COR-L47 (cell line): ENCODE measurements around the gene ACSL1.

Experiments
- DNase-seq: peaks from one replicate; lab custom pipeline; 2025; lab: John Stamatoyannopoulos, UW

ACSL1 gene

DNA sequence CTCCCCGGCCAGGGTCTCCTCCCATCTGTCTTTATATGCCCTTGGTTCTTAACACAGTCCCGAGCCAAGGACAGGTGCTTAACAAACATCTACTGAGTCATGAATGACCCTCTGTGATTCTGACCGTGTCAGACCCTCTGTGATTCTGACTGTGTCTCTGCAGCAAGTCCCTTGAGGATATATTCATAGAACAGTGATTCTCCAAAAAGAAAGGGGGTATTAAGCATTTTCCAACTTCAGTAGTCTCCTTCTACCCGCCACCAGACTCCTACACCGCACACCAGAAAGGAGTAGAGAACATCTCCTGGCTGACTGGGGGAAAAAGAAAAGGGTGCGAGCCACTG is 13.6 kb downstream of the ACSL1 start:
- no peak for DNase-seq

DNA sequence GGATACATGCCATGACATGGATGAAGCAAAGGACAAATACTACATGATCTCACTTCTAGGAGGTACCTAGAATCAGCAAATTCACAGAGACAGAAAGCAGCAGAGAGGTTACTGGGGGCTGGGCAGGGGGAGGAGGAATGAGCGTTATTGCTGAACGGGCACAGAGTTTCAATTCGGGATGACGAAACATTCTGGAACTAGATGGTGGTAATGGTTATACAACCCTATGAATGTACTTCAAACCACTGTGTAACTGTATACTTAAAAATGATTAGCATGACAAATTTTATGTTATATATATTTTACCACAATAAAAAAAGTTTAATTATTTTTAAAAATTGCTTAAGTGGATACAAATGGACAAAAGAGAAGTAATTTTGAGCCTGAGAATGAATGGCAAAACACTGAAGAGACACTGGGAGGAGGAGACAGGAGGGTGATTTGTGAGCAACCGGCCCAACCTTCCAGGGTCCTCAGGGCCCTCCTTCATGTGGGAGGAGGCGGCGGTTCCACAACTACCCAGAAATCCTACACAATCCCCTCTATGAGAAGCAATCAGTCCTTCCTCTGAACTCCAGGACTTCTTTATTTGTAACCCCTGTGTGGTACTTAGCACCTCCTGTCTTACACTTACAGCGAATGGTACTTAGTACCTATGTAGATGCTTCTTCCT is 14.1 kb downstream of the ACSL1 start:
- DNase-seq = no peak

DNA sequence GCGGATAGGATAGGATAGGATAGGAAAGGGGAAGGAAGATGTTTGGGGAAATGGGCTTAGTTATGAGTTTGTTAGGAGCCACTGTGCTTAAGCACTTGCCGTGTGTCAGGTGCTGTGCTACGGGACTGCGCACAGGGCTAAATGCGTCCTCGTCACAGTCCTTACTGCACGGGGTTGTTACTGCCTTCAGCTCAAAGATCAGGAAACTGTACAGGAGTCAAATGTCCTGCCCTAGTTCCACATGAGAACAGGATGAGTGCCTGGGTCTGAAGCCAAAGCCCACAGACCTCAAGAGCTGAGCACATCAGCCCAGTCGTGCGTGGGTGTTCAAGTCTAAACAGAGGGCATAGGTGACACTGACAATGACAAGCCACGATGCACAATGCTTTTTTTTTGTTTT is 15.0 kb downstream of the ACSL1 start:
- no peak for DNase-seq

DNA sequence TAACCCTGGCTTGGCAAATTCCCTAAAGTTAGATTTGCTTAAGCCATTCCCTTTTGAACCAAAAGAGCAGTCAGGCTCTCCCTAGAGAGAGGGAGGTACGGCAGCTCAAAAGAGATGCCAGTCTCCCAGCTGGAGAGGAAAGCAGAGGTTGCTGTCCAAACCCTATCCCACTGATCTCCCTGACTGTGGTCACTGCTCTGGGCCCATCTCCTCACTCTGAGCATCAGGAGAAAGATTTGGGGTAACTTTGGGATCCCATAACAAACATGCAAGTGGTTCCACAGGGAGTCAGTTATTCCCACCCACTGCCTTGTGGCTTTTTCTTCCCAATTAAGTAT is 17.1 kb downstream of the ACSL1 start:
- no peak for DNase-seq

DNA sequence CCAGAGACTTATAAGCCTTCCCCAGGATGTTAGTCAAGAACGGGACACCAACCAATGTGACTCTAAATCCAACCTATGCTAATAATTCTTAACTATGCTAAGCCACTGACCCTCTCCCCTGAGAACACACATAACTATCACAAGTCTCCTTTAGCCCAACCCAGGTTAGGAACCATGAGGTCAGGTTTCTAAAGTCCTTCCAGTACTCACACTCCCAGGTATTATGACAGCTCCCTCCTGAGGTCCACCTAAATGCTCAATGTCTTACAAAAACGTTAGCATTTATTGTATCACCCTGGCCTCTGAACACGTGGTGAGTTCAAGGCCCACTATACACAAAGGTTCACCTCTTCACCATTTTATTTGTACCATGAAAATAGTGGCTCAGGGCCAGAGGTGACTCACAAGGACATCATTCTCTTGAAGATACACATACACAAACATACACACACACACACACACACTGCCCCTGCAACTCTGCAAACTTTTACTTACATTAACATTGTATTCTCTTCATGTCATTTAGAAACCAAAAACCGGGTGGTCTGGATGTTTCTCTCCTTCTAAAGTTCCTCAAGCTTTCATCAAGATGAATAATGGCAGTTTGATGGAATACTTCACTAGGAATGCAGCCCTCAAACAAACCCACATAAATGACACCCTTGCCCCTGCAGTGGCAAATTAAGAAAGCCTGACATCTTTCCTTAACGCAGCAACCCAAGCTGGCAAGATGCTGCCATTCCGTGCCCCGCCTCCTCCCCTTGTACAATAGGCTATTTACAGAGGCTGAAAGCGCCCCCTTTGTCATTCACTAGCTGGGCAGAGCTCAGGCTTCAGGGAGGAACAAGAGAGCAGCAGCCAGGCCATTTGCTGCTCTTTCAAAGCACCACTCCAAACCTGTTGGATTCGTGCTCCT is 17.7 kb downstream of the ACSL1 start:
- DNase-seq = peak; percentile 65

DNA sequence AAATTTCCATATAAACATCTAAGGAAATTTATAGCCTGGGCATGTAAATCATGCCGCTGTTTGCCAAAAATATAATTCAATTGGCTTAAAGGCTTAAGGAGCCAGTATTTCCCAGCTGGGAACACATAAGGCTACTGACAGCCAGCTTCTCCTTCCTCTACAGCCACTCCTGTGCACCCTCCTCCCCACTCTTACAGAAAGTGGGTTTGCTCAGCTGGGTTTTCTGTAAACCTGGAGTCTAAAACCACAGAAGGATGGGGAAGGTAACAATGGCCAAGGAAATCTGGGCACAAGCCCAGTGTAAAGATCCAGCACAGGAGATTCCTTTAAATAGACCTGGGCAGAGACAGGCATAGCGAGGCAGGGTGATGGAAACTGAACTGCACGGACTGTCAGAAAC is 18.5 kb downstream of the ACSL1 start:
- DNase-seq = no peak

DNA sequence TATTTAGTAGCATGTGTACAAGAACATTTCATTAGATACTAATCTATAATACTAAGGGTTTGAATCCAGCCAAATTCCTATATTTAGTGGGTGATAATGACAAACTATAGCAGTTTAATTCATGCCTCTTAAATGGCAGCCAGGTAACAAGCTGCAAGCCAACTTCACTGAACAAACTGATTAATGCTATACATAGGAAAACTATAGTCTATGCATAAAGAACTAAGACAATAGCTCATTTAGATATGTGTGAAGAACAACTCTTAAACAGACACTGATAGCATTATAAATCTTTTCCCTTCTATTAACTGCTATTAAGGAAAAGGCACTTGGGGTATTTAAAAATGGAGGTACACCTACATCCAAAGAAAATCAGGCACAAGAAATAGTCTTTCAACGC is 19.1 kb downstream of the ACSL1 start:
- no peak for DNase-seq

DNA sequence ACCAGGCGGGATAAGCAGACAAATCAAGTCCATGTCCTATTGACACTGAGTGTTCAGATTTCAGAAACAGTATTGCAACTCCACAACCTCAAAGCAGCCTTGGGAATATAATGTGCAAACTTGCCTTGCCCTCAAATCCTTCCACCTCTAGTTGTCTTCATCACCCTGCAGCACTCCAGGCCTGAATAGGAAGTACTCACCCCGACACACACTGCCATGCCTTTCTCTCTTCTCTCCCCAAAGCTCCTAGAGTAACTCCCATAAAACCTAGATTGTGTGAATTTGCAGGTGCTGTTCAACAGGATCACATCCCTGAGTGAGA is 19.6 kb downstream of the ACSL1 start:
- no peak for DNase-seq

DNA sequence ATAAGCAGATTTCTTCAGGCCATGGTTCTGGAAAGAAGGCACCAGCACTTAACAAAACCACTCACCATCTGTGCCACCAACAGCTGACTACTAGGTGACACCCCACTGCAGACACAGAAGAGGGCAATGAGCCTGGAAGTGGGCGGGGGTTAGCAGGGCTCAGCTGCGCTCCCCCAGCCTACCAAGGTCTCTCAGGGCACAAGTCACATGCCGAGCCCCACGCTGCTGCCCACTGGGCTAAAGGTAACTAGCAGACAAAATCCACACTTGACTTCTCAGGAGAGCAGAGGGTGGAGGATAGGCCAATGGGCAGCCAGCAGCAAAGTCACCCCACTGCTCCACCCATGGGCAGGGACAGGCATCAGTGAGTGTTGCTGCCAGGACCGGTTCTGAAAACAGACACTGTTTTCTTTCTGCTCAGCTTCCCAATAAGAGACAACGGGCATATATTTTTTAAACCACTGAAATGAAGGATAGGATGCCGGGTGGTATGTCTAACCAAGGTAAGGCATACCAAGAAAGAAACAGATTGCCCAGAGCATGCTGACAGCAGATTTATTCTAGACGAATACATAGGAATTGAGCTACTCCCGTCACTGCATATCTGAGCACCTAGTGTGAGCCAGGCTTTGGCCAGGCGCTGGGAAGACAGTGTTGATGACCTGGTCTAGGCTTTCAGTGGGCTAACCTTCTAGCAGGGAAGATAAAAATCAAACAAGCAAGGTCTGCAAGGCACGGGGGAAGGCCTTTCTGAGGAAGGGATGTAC is 20.1 kb downstream of the ACSL1 start:
- DNase-seq = no peak

DNA sequence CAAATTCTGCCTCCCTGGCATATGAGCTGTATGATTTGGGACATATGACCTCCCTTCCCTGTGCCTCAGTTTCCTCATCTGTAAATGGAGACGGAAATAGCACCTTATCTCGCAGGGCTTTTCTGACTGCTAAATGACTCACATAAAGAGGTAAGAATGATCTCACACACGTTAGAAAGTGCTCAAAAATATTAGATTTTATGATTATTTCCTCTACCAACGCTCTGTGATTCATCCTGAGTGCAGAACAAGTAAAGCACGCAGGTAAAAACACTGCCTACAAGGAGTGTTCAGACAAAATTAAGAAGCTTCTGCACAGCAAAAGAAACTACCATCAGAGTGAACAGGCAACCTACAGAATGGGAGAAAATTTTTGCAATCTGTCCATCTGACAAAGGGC is 21.1 kb downstream of the ACSL1 start:
- DNase-seq = no peak

DNA sequence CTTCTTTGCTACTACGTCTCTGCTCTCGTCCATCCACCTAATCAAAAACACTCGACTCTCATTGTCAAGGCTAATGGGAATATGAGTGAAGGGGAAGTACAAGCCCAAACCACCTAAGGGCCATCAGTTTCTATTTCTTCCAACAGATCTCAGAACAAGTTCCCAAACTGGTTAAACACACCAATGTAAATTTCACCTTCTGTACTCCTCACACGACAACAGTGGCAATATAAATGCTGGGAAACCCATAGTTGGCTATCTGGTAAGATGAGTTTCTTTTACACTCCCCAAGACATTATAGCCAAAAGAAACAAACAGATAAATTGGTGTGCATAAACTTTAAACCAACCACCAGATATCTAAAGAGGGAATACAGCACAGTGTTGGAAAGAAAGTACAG is 21.9 kb downstream of the ACSL1 start:
- no peak for DNase-seq

DNA sequence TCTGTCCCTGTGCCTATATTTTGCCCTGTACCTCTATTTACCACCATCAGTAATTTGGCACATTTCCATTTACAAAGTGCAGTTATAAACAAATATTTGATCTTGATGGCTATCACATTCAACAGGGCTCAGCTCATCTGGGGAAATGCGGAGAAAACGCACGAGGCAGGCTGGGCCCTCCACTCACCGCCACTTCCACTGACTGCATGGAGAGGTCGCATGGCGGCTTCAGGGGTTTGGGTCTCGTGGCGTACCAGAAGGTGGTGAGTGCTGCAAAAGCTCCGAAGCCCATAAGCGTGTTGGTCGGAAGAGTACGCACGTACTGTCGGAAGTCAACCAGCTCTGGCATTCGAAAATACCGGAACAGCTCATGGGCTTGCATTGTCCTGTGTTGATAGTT is 22.6 kb downstream of the ACSL1 start:
- DNase-seq = no peak

DNA sequence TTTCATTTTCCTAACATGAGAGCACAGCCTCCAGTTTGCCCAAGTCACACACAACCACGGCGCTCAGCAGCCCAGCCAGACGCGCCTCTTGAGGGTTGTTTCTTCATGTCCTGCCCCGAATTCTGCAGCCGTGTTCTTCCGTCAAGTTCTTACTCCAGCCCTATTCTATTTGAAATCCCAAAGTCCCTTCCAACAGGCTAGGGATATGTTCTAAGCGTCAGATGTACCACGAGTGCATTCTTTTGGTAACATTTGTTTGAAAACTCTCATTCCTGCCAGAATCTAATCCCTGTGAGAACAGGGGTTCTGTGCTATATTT is 23.1 kb downstream of the ACSL1 start:
- DNase-seq = no peak

DNA sequence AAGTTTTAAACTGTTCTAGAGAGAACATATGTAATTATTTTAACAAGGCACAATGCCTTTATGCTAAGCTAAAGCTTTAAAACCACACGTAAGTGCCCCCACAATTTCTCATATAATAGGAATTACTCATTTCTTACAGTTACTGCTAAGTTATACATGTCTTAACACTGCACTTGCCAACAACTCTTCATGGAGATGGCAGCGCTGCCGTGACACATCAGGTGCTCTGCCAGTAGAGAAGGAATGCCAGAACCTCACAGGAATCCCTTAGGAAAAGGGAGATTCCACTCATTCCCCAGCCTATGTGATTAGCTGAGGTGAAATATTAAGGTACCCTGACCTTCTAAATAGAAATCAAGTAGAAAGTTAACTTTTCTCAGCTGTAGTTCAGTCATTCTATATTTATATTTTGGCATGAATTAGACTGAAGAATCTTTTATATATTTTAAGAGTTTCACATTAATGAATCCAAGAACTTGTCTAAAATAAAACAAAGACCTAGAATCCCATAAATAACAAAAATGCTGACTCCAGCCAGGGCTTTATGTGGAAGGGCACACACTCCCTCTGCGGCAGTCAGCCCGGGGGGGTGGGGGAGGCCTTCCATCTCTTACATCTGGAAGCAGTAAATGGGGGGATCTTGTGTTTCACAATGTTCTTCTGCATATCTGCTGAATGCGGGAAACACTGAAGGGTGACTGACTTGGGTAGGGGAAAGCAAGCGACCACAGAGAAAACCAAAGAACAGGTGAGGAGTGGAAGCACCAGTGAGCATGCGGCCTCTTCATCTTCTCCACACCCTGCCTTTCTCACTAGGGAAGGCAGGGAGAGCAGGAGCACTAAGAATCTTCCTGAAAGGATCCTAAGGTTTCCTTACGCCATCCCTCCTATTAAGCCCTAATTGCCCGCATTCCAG is 23.7 kb downstream of the ACSL1 start:
- DNase-seq = no peak

DNA sequence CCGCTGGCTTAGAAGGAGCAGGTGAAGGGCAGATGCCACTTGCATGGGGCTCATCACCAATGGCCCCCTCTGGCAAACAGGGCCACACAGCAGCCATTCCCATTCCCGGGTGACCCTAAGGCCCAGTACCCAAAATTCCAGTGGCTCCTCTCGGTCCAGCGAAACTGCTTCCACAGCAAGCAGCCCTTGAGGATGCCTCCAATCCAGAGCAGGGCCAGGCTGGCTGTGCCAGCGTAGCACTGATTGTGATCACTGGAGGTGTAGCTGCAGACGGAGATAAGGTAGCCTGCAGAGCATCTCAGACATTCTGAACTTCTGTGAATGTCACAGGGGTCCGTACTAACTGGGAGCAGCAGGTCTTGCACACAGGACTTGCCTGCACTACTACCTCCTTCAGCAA is 27.3 kb downstream of the ACSL1 start:
- DNase-seq = no peak

DNA sequence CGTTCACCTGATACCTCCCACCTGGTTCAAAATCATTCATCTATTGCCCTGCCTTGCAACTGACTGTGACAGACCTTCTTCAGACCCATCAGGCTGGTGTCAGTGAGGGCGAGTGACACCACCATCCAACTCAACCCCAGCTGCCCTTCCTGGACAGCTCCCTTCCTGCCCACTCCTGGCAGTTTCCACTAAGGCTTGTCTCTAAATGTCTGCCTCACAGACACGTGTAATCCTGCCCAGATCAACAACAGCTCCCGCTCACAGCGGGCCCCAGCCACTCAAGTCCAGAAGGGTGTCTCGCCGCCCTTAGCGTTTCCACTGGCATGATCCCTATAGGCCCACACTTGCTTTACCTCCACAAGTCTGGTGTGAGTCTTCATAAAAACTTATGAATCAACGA is 28.9 kb downstream of the ACSL1 start:
- no peak for DNase-seq

DNA sequence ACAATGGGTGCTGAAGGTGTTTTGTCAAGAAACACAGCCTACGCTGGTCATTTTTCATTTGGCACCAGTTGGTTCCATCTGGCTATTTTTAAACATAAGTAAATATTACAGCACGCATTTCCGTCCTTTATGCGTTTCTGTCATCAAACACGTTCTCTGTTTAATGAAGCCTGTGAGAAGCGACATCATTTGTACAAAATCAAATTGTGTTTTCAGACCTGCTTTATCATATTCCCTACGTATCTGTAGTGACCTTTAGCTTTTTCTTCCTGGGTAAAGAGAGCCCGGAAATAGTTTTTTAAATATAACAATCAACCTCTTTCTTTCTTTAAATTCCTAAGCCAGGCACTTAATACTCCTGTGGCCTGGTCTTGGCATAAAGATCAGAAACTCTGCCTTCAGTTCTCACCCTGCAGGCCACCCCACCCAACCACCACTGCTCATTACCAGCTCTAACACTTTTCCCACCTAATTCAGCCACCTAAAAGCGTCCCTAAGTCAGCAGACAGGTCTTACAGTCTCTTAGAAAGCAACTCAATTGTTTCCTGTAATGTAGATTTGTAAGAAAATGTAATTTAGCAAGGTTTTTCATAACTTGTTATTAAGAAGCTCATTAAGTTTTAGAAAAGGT is 30.4 kb downstream of the ACSL1 start:
- no peak for DNase-seq

DNA sequence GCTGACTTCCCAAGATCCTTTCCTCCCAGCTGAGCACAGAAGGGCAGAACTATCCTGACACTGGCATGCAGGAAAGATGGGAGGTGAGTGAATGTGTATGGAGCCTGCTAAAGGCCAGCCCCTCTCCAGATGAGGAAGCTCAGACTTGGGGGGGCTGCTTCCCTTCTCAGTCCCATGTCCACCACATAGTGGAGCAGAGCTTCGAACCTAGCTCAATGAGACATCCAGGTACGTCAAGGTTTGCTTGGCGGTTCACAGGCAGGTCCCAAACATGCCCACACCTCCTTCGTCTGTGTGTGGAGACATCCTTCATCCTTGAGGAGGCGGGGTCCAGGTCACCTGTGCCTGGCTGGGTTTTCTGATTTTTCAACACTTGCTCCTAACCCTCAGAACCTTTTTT is 31.3 kb downstream of the ACSL1 start:
- no peak for DNase-seq

DNA sequence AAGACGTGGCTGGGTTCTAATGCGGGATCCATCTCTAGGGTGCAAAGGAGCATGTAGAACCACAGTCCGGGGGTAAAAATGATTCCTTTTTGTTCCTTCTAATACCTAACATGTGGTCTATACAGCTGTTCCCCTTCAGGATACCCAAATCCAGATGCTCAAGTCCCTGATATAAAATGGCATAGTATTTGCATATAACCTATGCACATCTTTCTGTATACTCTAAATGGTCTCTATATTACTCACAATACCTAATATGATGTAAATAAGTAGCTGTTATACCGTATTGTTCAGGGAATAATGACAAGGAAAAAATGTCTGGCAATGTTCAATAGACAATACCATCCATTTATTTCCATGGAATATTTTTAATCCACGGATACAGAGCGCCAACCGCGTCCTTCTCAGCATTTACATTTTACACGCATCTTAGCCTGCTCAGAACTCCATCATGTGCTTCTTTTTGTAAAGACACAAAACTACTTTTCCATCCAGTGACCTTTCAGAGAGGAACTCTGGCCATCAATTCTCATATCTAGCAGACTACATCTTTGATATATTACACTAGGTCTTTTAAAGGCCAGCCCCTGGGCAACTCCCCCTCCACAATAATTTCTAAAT is 31.9 kb downstream of the ACSL1 start:
- no peak for DNase-seq

DNA sequence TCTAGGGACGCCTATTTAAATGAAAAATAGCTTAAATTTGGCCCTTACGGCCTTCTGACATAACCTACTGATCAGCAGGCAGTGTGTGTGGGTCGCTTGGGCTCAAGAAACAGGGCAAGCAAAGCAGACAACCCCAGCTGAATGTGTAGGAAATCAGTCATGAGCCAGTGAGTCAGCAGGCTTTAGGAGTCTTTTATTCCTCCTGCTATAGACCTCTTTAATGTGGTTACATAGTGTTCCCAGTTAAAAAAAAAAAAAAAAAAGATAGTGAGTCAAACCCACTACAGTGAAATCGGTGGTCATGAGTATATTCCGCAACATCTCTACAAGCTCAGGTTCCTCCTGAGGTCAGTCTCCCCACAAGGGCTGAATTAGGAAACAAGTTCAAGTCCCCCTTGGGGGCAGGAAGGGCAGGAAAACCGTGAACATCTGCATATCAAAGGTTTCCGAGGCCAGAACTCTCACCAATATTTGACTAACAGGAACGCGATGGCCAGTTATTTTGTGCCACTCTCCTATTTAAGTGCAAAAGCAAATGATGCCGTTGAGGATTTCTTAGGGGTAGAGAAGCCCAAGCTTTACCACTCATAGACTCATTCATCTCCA is 32.7 kb downstream of the ACSL1 start:
- no peak for DNase-seq

DNA sequence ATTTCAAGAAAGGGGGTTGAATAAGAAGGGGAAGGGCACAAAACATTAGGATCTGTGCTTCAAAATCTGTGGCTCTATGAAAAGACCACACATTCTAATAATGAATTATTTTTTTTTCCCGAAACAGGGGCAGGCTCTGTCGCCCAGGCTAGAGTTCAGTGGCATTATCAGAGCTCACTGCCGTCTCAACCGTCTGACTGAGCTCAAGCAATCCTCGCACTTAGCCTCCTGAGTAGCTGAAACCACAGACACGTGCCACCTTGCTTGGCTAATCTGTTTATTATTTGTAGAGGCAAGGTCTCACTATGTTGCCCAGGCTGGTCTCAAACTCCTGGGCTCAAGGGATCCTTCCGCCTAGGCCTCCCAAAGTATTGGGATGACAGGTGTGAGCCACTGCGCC is 33.4 kb downstream of the ACSL1 start:
- DNase-seq = no peak
